BLaER1 treated with 17β-estradiol and CSF1 and Interleukin-3, amounts not matched to agents 10 nM and 100 nM (cell line): ENCODE data around the gene FRS2.

Experiments used
- H3K27ac ChIP-seq, 11 experiments: shearing (Covaris generic); formaldehyde crosslinking; 2 replicates each; pipeline ENCODE4 v1.8.1; 2022
- H3K27me3 ChIP-seq, 11 experiments: shearing (Covaris generic); formaldehyde crosslinking; 2 replicates each; pipeline ENCODE4 v1.8.1; 2022
- H3K36me3 ChIP-seq, 11 experiments: shearing (Covaris generic); formaldehyde crosslinking; 2 replicates each; pipeline ENCODE4 v1.8.1; 2022
- H3K4me1 ChIP-seq, 10 experiments: shearing (Covaris generic); formaldehyde crosslinking; 2 replicates each; pipeline ENCODE4 v1.8.1; 2022
- H3K4me2 ChIP-seq, 11 experiments: shearing (Covaris generic); formaldehyde crosslinking; 2 replicates each; pipeline ENCODE4 v1.8.1; 2022
- H3K4me3 ChIP-seq, 10 experiments: shearing (Covaris generic); formaldehyde crosslinking; 2 replicates each; pipeline ENCODE4 v1.8.1; 2022
- H3K9ac ChIP-seq, 11 experiments: shearing (Covaris generic); formaldehyde crosslinking; 2 replicates each; pipeline ENCODE4 v1.8.1; 2022
- H3K9me3 ChIP-seq, 11 experiments: shearing (Covaris generic); formaldehyde crosslinking; replicated peaks in 1 of 11; 2 replicates each; pipeline ENCODE4 v1.8.1; 2022
- H4K20me1 ChIP-seq, 11 experiments: shearing (Covaris generic); formaldehyde crosslinking; 2 replicates each; pipeline ENCODE4 v1.8.1; 2022
- Cebpa-rat ChIP-seq, 11 experiments: shearing (Covaris generic); IDR thresholded peaks; 2 replicates each; pipeline ENCODE4 v1.8.1; 2022

The FRS2 gene

GRCh38 chr12:69457433-69457832 is 12.8 kb upstream of the FRS2 start:
- H3K9ac ChIP-seq = no peak overlapping the region
- H3K4me1 ChIP-seq = no peaks in the 10 kb centered on the region
- H3K4me3 ChIP-seq = no peak overlapping the region
- no peak for TF ChIP-seq Cebpa-rat (IDR thresholded peaks at IDR 0.05)
- H3K27ac ChIP-seq = no peak overlapping the region
- no peaks in the 10 kb centered on the region for H3K36me3 ChIP-seq
- no peaks in the 10 kb centered on the region for H3K27me3 ChIP-seq
- no peaks in the 10 kb centered on the region for H3K9me3 ChIP-seq
- no peak overlapping the region for H3K4me2 ChIP-seq
- no peaks in the 10 kb centered on the region for H4K20me1 ChIP-seq

- H3K9me3 ChIP-seq = no peaks in the 10 kb centered on the region
These were observed 10.7 kb upstream of the FRS2 start for GRCh38 chr12:69459477-69459876.

GRCh38 chr12:69464428-69464827 is 5.8 kb upstream of the FRS2 start:
- no peaks in the 10 kb centered on the region for H3K9me3 ChIP-seq
- H3K36me3 ChIP-seq = no peaks in the 10 kb centered on the region
- no peak overlapping the region for H3K4me3 ChIP-seq
- no peak for TF ChIP-seq Cebpa-rat (IDR thresholded peaks at IDR 0.05)
- H3K4me2 ChIP-seq = no peak overlapping the region
- no peak overlapping the region for H3K27ac ChIP-seq
- H4K20me1 ChIP-seq = no peaks in the 10 kb centered on the region
- H3K4me1 ChIP-seq = peaks cover 0 to 31% (median 10%) of the 10 kb centered on the region in 10 experiments; a peak in 12 of 20 replicates
- no peaks in the 10 kb centered on the region for H3K27me3 ChIP-seq
- H3K9ac ChIP-seq = no peak overlapping the region

More at GRCh38 chr12:69459477-69459876, 10.7 kb upstream of the FRS2 start:
- Histone ChIP-seq H3K36me3 (no peaks in the 10 kb centered on the region), H3K9ac (no peak overlapping the region), H4K20me1 (no peaks in the 10 kb centered on the region), H3K27ac (no peak overlapping the region), H3K4me1 (peaks cover 0 to 5% (median 0%) of the 10 kb centered on the region in 10 experiments; a peak in 2 of 20 replicates), H3K27me3 (no peaks in the 10 kb centered on the region), H3K4me3 (no peak overlapping the region), H3K4me2 (no peak overlapping the region)
- TF ChIP-seq Cebpa-rat (IDR thresholded peaks at IDR 0.05) = no peak

GRCh38 chr12:69466867-69467266 is 3.3 kb upstream of the FRS2 start:
- Histone ChIP-seq H3K4me2 (peak overlapping the region in 7 of 11 experiments; percentile 32 to 68 (median 57); a peak in 13 of 22 replicates), H3K9ac (peak overlapping the region in 1 of 11 experiments; percentile 26; a peak in 2 of 22 replicates), H3K27ac (peak overlapping the region in 4 of 11 experiments; percentile 26 to 41 (median 34); a peak in 6 of 22 replicates), H3K36me3 (no peaks in the 10 kb centered on the region), H3K9me3 (no peaks in the 10 kb centered on the region), H3K4me3 (no peak overlapping the region), H3K27me3 (no peaks in the 10 kb centered on the region), H3K4me1 (peaks cover 9 to 42% (median 20%) of the 10 kb centered on the region in 10 experiments), H4K20me1 (peaks cover 3 to 14% (median 11%) of the 10 kb centered on the region in 11 experiments; a peak in 20 of 22 replicates)
- TF ChIP-seq Cebpa-rat (IDR thresholded peaks at IDR 0.05) = no peak

GRCh38 chr12:69467366-69467765 is 2.8 kb upstream of the FRS2 start:
- Histone ChIP-seq H3K4me1 (peaks cover 14 to 47% (median 24%) of the 10 kb centered on the region in 10 experiments), H3K36me3 (no peaks in the 10 kb centered on the region), H3K9me3 (no peaks in the 10 kb centered on the region), H3K27me3 (no peaks in the 10 kb centered on the region), H3K4me3 (no peak overlapping the region), H3K27ac (peak overlapping the region in 4 of 11 experiments; percentile 26 to 41 (median 34); a peak in 7 of 22 replicates), H3K4me2 (peak overlapping the region in 7 of 11 experiments; percentile 32 to 68 (median 57); a peak in 14 of 22 replicates), H4K20me1 (peaks cover 6 to 19% (median 16%) of the 10 kb centered on the region in 11 experiments; a peak in 20 of 22 replicates), H3K9ac (peak overlapping the region in 1 of 11 experiments; percentile 26; a peak in 2 of 22 replicates)
- TF ChIP-seq Cebpa-rat (IDR thresholded peaks at IDR 0.05) = no peak

- H3K27me3 ChIP-seq = no peaks in the 10 kb centered on the region
- H3K4me1 ChIP-seq = peaks cover 16 to 56% (median 24%) of the 10 kb centered on the region in 10 experiments
- no peak overlapping the region for H3K9ac ChIP-seq
- no peak overlapping the region for H3K4me3 ChIP-seq
- no peaks in the 10 kb centered on the region for H3K9me3 ChIP-seq
- peak overlapping the region in 2 of 11 experiments; percentile 57 to 68; a peak in 3 of 22 replicates for H3K4me2 ChIP-seq
- peaks cover 0 to 7% (median 0%) of the 10 kb centered on the region in 11 experiments; a peak in 1 of 22 replicates for H3K36me3 ChIP-seq
- peaks cover 13 to 29% (median 26%) of the 10 kb centered on the region in 11 experiments; a peak in 20 of 22 replicates for H4K20me1 ChIP-seq
- no peak for TF ChIP-seq Cebpa-rat (IDR thresholded peaks at IDR 0.05)
- H3K27ac ChIP-seq = no peak overlapping the region
These were observed 1.8 kb upstream of the FRS2 start for GRCh38 chr12:69468237-69469026.

GRCh38 chr12:69469854-69470188 is 367 bp upstream of the FRS2 start:
- peak overlapping the region; percentile 71 to 97 (median 91) for H3K4me2 ChIP-seq
- peaks cover 0 to 18% (median 4%) of the 10 kb centered on the region in 11 experiments; a peak in 5 of 22 replicates for H3K36me3 ChIP-seq
- peak overlapping the region; percentile 88 to 99 (median 95) for H3K27ac ChIP-seq
- peak overlapping the region; percentile 92 to 100 (median 98) for H3K9ac ChIP-seq
- no peaks in the 10 kb centered on the region for H3K9me3 ChIP-seq
- peaks cover 16 to 60% (median 24%) of the 10 kb centered on the region in 10 experiments for H3K4me1 ChIP-seq
- peak overlapping the region; percentile 76 to 98 (median 92) for H3K4me3 ChIP-seq
- no peaks in the 10 kb centered on the region for H3K27me3 ChIP-seq
- no peak for TF ChIP-seq Cebpa-rat (IDR thresholded peaks at IDR 0.05)
- peaks cover 20 to 42% (median 40%) of the 10 kb centered on the region in 11 experiments; a peak in 20 of 22 replicates for H4K20me1 ChIP-seq

- Histone ChIP-seq H3K27me3 (no peaks in the 10 kb centered on the region), H4K20me1 (peaks cover 26 to 54% (median 51%) of the 10 kb centered on the region in 11 experiments; a peak in 21 of 22 replicates), H3K9me3 (no peaks in the 10 kb centered on the region), H3K27ac (peak overlapping the region; percentile 88 to 99 (median 95)), H3K9ac (peak overlapping the region; percentile 92 to 100 (median 98)), H3K4me1 (peaks cover 16 to 70% (median 24%) of the 10 kb centered on the region in 10 experiments), H3K4me3 (peak overlapping the region; percentile 76 to 98 (median 92)), H3K36me3 (peaks cover 0 to 25% (median 10%) of the 10 kb centered on the region in 11 experiments; a peak in 9 of 22 replicates), H3K4me2 (peak overlapping the region; percentile 71 to 98 (median 91))
- no peak for TF ChIP-seq Cebpa-rat (IDR thresholded peaks at IDR 0.05)
These were observed 865 bp downstream of the FRS2 start for GRCh38 chr12:69471076-69471430.
